Fibroblast of skin of abdomen (primary cell): ENCODE data around the gene C1orf232.

ENCODE experiments used
- DNase-seq: peaks from one replicate; pipeline ENCODE4 v3.0.0-alpha.2; 2013

The C1orf232 gene

DNA sequence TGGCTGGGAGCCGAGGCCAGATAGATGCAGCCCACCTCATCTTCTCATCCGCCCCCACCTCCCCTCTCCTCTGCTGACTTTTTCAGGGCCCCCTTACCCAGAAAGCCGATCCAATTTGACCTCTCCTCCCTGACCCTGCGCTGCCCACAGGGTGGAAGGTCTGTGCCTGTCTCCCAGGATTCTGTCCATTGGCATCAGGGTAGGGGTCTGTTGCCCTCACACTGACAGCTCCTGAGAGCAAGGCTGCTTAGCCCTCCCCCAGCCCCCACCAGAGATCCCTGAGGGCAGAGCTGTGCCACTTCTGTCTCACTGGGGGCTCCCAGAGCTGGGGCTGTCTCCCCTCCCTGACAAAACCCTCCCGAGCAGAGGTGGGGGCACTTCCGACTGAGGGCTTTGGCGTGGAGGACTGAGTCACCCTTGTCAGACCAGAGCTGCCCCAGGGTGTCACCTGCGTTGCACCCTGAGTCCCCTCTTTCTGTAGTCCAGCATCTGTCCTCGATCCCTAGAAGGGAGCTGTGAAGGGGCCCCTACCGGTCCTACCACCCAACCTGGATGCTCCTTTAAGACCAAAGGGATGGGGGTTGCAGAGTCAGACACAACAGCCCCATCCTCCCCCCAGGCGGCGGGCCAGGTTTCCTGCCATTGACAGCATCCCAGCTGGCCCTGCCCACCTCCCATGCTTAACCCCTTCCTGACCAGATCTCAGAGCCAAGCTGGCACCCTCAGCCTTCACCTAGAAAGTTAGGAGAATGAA lies 12.3 kb downstream of the C1orf232 start:
- peak; percentile 38 for DNase-seq

DNA sequence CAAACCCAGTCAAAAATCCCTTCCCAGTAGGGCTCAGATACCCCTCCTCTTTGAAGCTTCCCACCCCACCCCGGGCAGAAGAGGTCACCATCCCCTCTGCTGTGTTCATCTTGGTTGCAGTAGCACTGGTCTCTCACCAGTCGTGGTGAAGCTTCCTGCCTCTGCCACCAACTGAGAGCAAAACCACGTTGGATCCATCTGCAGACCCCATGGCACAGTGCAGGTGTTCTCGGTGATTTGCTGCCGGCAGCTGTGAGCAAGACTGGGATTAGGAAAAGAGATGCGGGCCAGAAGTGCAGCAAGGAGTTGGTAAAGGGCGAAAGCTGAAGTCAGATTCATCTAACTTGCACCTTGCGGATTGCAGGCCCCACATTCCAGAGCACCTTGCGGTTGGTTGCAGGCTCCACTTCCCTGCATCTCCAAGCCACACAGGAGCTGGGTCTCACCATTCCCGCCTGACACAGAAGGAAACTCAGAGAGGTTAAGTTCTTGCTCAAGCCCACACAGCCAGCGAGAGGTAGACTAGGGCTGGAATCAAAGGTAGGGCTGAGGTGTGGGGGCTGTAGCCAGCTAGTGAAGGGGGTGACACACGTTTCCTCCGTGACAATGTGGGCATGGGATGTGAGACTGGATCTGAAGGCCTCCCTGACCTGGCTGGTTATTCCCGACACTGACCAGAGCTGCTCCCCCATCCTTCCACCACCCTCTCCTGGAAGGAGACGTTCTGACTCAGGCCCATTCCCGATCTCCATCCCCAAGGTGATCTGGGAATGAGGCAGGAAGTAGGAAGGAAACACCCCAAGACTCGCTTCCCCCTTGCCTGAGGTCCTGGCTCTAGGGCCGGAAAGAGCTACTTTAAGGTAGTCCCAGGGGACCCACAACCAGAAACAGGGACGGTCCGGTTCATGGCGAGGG lies 13.1 kb downstream of the C1orf232 start:
- no peak for DNase-seq

DNA sequence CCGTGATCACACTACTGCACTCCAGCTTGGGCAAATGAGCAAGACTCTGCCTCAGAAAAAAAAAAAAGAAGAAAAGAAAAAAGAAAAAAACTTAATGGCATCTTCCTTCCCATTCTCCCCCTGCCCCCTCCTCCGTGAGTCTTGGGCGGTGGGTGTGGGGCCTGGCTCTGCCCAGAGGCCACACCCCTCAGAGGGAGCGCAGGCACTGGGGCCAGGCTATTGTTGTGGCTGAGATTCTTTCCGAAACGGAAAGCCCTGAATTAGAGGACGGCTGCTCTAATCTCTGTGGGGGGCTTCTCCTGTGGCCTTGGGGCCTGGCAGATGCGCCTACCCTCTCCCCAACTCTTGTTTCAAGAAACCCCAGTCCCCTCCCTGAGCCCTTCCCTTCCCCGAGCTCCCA lies 14.0 kb downstream of the C1orf232 start:
- no peak for DNase-seq

DNA sequence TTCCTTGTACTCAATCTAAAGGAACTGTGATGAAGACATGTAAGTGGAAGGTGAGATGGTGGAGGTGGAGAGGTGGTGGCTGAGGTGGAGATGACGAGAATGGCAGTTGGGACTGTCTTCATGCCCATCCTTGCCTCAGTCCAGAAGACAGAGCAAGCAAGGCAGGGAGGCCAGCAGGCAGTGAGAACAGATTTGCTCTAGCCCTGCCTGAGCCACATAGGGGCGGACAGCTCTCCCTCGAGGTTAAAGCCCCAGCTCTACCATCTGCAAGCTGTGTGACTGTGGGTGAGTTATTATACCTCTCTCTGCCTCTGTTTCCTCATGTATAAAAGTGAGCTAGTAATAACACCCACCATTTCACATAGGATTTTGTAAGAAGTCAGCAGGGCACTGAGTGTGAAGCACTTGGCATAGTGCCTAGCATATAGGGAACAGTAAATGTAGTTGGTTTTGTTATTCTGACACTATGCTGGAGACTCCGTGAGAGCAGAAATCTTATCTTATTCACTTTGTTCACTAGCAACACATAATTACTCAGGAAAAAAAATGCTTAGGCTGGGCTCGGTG lies 14.7 kb downstream of the C1orf232 start:
- DNase-seq, result no peak

DNA sequence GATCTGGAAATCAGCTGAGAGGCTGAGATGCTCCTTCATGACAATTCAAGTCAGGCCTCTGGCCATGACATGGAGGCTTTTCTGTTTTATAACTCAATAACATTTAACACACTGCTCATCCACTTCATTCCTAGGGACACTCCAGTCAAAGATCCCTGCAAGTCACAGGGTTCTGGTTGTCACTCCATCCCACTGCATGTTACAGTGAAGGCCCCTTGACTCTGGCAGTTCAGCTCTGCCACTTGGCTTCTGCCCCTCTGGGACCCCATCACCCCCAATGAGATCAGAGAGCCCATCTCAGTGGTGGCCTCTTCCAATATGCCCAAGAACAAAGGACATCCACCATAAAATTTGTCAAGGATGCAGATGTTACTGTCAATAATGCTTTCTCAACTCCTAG lies 19.9 kb downstream of the C1orf232 start:
- DNase-seq, result no peak

DNA sequence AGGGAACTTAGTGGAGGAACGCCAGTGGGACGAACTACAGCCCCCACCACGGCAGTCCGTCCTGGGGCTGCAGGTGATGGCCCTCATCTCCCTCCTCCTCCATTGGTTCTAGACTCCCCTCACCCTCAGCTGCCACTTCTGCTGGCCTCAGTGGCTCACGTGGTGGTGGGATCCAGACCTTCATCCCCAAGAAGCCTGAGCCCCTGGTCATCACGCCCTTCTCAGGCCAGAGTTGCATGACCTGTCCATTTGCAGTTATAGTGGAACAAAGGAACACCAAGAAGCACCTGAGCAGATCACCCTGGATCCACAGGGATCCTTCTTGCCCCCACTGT lies 22.8 kb downstream of the C1orf232 start:
- no peak for DNase-seq

DNA sequence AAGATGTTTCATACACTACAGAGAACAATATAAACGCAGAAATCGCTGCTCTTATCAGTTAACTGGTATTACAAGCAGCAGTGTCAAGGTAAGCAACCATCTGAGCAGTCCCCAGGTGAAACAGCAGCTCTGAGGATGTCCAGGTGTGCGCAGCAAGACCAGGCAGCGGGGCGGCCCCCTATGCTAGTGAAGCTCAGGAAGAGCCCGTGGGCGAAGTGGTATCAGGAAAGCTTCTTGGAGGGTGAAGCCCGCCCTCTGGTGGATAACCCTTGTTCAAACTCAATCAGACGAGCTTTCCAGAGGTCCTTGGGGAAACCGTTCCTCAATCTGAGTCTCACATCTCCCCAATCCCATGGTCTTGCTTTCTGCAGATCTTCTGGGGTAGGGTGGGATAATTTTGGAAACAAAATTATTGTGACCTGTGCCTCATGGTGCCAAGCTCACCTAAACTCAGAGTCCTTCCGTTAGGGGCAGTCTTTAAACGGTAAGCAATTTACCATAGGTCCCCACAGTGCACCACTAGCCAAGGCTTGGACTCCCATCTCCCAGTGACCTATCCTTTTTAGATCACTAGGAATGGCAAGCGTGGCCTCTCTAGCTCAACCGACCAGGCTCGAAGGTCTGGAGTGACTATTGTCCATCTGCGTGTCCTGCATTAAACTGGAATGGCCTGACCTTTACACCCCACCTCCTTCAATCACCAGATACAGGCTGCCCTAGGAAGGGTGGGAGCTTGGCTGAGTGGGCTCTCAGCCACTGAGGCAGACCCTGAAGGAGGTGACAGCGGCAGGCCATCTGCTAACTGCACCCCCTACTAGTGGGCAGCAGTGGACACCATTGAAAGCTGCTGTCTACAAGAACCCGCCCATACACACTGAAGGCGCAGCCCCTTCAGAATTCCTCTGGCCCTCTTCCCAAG lies 23.5 kb downstream of the C1orf232 start:
- peak; percentile 71 for DNase-seq

DNA sequence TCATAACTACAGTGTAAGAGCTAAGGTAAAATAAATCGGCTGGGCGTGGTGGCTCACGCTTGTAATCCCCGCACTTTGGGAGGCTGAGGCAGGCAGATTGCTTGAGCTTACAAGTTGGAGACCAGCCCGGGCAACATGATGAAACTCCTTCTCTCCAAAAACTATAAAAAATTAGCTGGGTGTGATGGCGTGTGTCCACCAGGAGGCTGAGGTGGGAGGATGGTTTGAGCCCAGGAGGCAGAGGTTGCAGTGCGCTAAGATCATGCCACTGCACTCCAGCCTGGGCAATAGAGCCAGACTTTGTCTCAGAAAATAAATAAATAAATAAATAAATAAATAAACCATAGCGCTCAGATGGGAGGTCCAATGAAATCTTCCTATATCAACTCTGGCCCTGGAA lies 26.6 kb downstream of the C1orf232 start:
- no peak for DNase-seq

DNA sequence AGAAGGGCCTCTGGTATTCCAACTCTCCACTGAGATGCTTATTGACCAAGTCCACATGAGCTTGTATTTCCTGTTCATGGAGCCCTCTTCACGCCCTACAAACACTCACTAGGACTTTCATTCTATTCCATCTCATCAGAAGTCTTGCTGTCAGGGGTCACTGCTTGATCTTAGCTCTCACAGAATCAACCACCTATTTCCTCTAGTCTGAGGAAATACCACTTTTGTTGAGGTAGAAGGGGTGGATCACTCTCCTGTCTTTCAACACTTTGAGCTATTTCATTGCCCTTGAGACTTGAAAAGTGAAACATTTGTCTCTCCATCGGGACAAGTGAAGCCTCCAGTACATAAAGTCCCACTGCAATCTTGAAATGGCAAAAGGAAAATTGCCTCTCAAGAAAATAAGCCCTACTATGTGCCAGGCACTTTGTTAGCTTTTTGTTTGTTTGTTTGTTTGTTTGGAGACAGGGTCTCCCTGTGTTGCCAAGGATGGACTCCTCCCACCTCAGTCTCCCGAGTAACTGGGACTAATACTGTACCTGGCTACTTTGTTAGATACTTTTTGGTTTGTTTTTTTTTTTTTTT lies 29.7 kb downstream of the C1orf232 start:
- DNase-seq, result no peak

DNA sequence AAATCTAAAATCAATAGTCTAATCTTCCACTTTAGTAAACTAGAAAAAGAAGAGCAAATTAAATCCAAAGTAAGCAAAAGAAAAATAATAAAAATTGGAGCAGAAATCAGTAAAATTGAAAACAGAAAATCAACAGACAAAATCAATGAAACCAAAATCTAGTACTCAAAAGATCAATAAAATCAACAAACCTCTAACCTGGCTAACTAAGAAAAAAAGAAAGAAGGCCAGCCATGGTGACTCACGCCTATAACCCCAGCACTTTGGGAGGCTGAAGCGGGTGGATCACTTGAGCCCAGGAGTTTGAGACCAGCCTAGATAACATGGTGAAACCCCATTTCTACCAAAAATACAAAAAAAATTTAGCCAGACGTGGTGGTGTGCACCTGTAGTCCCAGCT lies 34.3 kb downstream of the C1orf232 start:
- DNase-seq, result no peak

DNA sequence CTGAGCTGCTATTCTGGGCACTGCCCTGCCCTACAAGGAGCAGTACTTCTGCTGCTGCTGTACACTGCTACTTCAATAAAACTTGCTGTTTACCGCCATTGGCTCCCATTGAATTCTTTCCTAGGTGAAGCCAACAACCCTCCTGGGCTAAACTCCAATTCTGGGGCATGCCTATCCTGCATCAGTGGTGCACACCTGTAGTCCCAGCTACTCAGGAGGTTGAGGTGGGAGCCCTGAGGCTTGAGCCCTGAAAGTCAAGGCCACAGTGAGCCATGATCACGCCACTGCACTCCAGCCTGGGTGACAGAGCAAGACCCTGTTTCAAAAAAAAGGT lies 36.0 kb downstream of the C1orf232 start:
- no peak for DNase-seq

DNA sequence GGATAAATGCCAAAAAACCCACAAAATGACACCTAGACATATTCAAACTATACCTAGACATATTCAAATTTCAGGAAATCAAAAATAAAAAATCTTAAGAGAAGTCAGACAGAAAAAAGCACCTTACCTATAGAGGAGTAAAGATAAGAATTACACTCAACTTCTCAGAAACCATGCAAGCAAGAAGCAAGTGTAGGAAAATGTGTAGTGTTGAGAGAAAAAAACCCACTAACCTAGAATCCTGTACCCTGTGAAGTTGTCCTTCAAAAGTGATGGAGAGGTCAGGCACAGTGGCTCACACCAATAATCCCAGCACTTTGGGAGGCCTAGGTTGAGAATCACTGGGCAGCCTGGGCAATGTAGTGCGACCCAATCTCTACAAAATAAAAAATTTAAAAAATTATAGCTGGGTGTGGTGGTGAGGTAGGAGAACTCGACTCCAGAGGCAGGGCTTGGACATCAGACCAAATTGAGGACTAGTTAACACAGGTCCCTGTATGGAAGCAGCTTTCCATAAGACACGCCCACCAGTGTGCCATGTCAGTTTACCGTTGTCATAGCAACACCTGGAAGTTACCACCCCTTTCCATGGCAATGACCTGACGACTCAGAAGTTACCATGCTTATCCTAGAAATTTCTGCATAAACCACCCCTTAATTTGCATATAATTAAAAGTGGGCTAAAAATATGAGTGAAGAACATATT lies 36.5 kb downstream of the C1orf232 start:
- DNase-seq, result no peak

DNA sequence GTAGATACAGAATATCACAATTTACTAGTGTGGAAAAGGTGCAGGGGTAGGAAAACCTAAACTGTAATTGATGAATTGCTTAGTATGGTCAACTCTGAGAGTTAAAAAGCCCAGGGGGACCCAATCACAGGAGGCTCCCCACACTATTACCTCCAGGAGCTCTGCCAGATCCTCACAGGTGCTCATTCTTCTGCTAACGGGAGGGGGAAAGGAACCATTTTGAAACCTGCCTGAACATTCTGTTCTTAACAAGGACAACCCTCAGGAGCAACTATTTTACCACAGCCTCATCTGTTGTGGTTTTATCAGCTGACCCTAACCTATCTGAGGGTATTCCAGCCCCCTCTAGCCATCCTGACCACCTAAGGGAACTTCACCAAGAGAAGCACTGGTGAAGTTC lies 38.1 kb downstream of the C1orf232 start:
- DNase-seq, result no peak

DNA sequence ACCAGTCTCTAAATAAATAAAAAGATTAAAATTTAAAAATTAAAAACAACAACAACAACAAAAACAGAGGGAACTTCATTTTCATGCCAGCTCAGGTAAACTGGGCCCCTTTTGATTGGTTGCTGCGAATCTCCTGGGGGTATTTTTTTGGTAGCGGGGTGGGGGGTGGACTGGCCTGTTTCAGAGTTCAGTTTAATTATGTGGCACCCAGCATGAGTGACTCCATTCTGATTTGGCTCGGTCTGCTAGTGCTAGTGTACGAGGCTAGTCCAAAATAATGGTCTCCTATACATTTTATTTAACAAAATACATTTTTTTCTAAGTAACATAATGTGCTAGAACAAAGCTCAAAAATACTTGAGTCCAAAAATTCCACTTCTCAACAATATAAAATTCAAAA lies 39.0 kb downstream of the C1orf232 start:
- no peak for DNase-seq

DNA sequence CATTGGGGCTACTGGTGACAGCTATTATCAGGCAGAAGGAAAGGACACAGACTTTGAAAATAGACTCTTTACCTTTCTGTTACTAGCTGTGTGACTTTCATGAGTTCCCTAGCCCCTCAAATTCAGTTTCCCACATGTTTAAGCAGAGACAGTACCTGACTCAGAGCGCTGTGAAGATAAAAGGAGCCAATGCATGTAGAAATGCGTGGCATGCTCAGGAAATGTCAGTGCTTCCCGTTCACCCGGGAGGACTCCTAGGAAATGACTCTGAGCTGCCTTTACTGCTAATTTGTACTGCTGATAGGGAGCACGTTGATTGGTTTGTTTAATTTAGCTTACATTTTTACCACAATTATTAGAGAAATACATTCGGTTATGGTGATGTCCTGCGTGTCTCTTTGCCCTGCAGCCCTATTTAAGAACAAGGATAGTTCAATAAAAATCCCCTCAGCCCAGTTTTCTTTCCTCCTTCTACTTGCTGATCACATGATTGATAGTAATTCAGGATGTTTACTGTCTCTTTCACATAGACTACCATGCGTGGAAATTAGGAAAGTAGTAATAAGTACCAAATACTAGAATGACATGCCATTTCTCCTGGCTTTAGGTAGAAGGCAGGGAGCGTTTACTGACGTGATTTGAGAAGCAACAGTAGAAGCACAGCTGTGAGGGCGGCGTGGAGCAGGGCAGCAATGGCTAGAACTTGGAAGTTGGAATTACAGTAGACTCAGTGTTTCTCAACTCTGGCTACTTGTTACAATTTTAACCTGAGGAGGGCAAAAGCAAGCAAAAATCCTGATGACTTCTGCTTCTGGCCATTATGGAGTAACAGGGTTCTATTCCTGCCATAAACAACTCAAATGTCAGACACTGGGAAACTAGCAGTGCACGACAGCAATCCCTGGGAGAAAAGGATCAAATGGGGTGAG lies 41.3 kb downstream of the C1orf232 start:
- DNase-seq, result no peak

DNA sequence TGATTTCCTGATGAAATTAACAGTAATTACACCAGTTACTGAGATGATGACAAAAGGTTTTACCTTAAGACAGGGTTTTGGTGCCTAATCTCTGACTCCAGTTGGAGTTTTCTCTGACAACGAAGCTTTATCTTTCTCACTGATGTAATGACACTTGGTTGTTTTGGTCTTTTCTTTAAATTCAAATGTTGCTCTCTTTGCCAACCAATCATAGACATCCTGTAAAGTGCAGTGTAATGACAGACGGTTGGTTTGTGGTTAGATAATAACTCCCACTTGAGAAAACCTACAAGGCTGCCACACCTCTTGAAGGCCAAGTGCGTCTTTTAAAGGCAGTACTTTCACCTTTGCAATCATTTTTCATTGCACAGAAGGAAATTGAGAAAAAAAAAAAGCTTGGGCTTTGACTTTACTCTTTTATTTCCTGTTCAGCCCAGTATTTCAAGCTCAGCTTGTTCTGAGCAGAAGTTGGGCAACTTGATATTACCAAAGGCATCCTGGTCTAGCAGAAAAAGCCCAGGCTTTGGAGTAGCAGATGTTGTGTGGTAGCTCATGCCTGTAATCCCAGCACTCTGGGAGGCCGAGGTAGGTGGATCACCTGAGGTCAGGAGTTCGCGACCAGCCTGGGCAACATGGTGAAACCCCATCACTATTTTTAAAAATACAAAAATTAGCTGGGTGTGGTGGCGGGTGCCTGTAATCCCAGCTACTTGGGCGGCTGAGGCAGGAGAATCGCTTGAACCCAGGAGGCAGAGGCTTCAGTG lies 42.3 kb downstream of the C1orf232 start:
- no peak for DNase-seq

DNA sequence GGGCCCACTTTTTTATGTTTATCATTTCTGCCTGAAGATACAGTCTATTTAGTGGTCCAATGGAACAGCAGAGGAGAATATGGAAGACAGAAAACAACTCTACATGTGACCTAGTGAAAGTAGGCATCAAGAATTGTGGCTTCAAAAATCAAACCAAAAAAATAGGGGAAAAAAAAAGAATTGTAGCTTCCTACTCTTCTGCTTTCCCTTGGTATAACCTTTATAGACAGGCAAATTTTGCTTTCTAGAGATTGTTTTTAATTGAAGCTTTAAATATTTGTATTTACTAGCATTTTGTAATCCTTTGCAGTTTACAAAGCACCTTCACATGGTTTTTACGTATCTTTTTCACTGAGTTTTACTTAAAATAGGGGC lies 42.8 kb downstream of the C1orf232 start:
- DNase-seq, result no peak

DNA sequence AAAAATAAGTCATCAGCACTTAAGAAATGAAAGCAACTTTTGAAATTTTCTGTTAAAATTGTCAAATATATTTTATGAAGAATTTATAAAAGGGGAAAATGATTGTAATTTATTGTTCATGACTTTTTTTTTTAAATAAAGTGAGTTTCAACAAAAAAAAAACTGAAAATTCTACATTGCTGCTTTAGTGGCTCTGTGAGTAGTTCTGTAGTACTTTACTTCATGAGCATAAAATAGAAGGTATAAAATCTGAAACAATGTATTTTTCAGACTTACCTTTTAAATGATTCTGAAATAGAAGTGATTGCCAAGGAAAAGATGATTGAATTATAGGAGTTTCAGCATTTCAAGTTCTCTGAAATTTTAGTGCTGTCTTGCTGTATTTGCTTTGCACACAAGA lies 43.4 kb downstream of the C1orf232 start:
- no peak for DNase-seq

DNA sequence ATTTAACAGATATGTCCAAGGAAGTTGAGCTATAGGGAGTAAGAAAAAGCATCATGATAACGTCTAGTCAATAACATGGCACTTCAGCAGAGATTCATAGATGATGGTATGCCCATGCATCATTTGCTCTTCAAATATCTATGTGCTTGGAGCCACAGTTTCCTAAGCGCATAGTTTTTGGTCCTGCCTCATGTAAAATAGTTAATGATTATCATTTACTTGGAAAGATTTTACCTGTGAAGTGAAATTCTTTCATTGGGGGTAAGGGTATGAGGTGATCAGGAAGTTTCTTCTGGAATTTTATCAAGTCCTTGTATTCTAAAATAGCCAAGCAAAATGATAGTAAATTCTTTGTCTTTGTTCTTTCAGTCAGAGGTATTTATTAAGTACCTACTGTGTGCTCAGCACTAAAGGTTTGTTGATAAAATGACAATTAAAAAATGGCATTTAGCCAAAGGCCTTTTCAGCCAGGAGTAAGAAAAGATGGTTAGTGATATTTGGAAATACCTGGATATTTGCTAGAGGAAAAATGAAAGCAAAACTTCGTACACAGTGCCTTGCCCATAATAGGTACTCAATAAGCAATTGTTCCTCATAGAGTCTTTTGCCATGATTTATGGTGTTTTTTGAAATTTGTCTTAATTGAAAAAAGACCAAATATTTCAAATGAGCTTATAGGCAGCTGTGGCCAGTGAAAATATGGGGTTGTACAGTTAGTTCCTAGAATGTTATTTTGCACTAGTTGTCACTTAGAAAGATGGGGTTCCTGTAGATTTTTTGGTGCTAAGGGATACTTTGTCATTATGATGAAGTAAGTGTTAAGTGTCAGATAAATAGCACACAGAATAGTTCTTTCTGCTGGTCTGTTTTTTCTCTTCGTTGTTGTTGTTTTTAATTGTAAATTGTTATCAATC lies 44.1 kb downstream of the C1orf232 start:
- no peak for DNase-seq
